ENCODE data around the gene SCT. TPM values are rescaled to one million over a fixed set of nuclear protein-coding genes. Genes with fewer than 3 reads are reported as not detected.

SCT gene
- total RNA-seq, 4 donors from 2014 or later: not detected

GRCh38 chr11:665062-665703, 38.2 kb upstream of the SCT start:
- TF ChIP-seq EP300 (IDR thresholded peaks at IDR 0.05) (no peak), POLR2A (IDR thresholded peaks at IDR 0.05; ENCODE audit: low read depth) (no peak), POLR2AphosphoS5 (IDR thresholded peaks at IDR 0.05) (peak in 1 of 2 donors; percentile 35)
- intact Hi-C loops (cut with DNase I): no loop called here
- H3K27ac ChIP-seq (replicated peaks in 1 of 4): peak overlapping the region; percentile 52 to 72 (median 60)
- H3K27me3 ChIP-seq: no peaks in the 10 kb centered on the region
- 67% methylated on average over 12 of the region's 15 CpGs for WGBS
- no peak for DNase-seq (ENCODE audit: extremely low spot score)
- H3K36me3 ChIP-seq: peaks cover 0 to 58% (median 34%) of the 10 kb centered on the region in 4 donors
- H3K9me3 ChIP-seq: no peaks in the 10 kb centered on the region
- no peak overlapping the region for H3K4me3 ChIP-seq
- H3K4me1 ChIP-seq: peaks cover 0 to 21% (median 14%) of the 10 kb centered on the region in 4 donors

DNA sequence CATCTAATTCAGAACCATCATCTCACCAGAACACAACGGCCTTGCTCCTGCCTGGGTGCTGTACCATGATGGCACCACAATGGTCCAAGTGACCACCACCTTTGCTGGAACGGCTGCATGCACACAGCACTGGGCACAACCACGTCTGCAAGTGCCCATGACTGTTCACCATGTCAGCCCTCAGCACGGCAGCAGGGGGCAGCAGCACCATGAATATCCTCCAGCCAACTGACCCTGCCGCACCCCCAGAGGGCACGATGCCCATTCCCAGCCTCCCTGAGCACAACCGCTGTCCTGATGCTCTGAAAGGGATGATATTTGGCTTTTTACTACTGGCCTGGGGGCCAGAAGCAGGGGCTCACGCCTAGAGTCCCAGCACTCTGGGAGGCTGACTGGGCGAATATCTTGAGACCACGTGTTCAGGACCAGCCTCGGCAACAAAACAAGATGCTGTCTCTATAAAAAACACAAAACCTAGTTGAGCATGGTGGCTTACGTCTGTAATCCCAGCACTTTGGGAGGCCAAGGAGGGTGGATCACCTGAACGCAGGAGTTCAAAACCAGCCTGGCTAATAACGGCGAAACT, 35.8 kb upstream of the SCT start:
- Histone ChIP-seq H3K4me3 (no peak overlapping the region), H3K4me1 (peaks cover 0 to 21% (median 14%) of the 10 kb centered on the region in 4 donors), H3K9me3 (no peaks in the 10 kb centered on the region), H3K27ac (replicated peaks in 1 of 4) (no peak overlapping the region), H3K36me3 (peaks cover 8 to 80% (median 52%) of the 10 kb centered on the region in 4 donors), H3K27me3 (no peaks in the 10 kb centered on the region)
- TF ChIP-seq CTCF (IDR thresholded peaks at IDR 0.05): peak; percentile 64 to 79 (median 77)
- no peak for TF ChIP-seq EP300 (IDR thresholded peaks at IDR 0.05)
- no peak for TF ChIP-seq POLR2A (IDR thresholded peaks at IDR 0.05; ENCODE audit: low read depth)
- peak; percentile 18 to 33 for TF ChIP-seq POLR2AphosphoS5 (IDR thresholded peaks at IDR 0.05)
- no peak for DNase-seq (ENCODE audit: extremely low spot score)
- 64% methylated on average over 12 of the region's 15 CpGs for WGBS
- intact Hi-C loops (cut with DNase I): loop anchor here (2.0 kb wide), 1 partner anchor 66 kb away; no protein-coding TSS in a partner anchor

- WGBS: 85% methylated on average over 19 of the region's 19 CpGs
- Histone ChIP-seq H3K27ac (replicated peaks in 1 of 4) (no peak overlapping the region), H3K36me3 (peaks cover 16 to 74% (median 62%) of the 10 kb centered on the region in 4 donors), H3K27me3 (no peaks in the 10 kb centered on the region), H3K9me3 (no peaks in the 10 kb centered on the region), H3K4me1 (peaks cover 0 to 14% (median 9%) of the 10 kb centered on the region in 4 donors), H3K4me3 (no peak overlapping the region)
- TF ChIP-seq POLR2AphosphoS5 (IDR thresholded peaks at IDR 0.05) (no peak), CTCF (IDR thresholded peaks at IDR 0.05) (no peak), EP300 (IDR thresholded peaks at IDR 0.05) (no peak), POLR2A (IDR thresholded peaks at IDR 0.05; ENCODE audit: low read depth) (no peak)
- intact Hi-C loops (cut with DNase I): no loop called here
- DNase-seq (ENCODE audit: extremely low spot score): no peak
These were observed 33.9 kb upstream of the SCT start for GRCh38 chr11:660681-661444.

DNA sequence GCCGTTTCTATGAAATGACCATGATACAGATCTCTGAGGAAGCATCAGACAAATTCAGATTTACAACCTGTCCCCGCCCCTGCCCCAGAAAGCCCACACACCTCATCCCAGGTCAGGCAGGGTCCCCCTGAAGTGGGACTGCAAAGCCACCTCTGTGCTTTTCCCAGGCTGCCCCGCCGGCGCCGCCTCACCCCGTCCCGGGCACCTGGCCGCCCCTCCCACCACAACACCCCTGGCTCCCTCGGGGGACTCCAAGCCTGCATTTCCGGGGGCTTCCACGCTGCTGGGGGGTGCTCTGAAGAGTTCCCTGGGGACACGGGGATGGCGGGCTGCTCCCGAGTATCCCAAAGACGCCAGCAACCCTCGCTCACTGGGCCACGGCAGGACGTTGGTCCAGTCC, 33.3 kb upstream of the SCT start:
- 89% methylated on average over 17 of the region's 19 CpGs for WGBS

More for the DNA sequence above, 33.3 kb upstream of the SCT start:
- no peaks in the 10 kb centered on the region for H3K9me3 ChIP-seq
- peaks cover 0 to 9% (median 3%) of the 10 kb centered on the region in 4 donors for H3K4me1 ChIP-seq
- H3K4me3 ChIP-seq: no peak overlapping the region
- H3K27me3 ChIP-seq: no peaks in the 10 kb centered on the region
- TF ChIP-seq CTCF (IDR thresholded peaks at IDR 0.05) (no peak), POLR2A (IDR thresholded peaks at IDR 0.05; ENCODE audit: low read depth) (no peak), POLR2AphosphoS5 (IDR thresholded peaks at IDR 0.05) (no peak), EP300 (IDR thresholded peaks at IDR 0.05) (no peak)
- DNase-seq (ENCODE audit: extremely low spot score): no peak
- H3K36me3 ChIP-seq: peaks cover 16 to 75% (median 59%) of the 10 kb centered on the region in 4 donors
- no peak overlapping the region for H3K27ac ChIP-seq (replicated peaks in 1 of 4)
- intact Hi-C loops (cut with DNase I): no loop called here

Measured in esophagus muscularis mucosa (tissue), 4 donors.